Heart left ventricle (tissue), 13 donors: ENCODE measurements around the gene SLC7A6.

Experiments
- CTCF ChIP-seq, 12 donors: fragments of 200-600 bp; sonication (generic) in 4 of 12; IDR thresholded peaks; one replicate each; pipeline versions ENCODE4 v1.5.0 to v1.8.0; 2018 to 2022; ENCODE audit warnings: antibody characterized with exemption in 12 of 12, mild to moderate bottlenecking in 5 of 12
- POLR2A ChIP-seq, 2 donors: fragments of 450-650 bp; IDR thresholded peaks; one replicate each; pipeline ENCODE4 v1.6.1; 2017; ENCODE audit warnings: antibody characterized with exemption in 2 of 2, mild to moderate bottlenecking in 2 of 2, moderate library complexity in 2 of 2
- donor health status: ischemic (EF 13 %, LVEDD 7.1; RV severe dilation, severe dysfunction).
- donor health status: DM: no; HTN: yes; CAD: no.
- donor health status: DM: no; HTN: no; CAD: no.
- donor health status: ischemic (EF 25% LVEDD 6.9; RV normal size, moderate dysfunction).
- donor health status: ischemic (EF 25% LVEDD 5.7; RV mildly dilated, moderate dysfunction).
- donor health status: ischemic (EF 35%, LVEDD 5.7; RV mildly dilated, moderate dysfunction).
- donor health status: nonischemic (EF 11% LVEDD 7.7; RV severe dilation, severe dysfunction).
- donor health status: DM: yes; HTN: yes; CAD: no.
- donor health status: PGD.
- donor health status: ischemic (EF 29% LVEDD 5.4; RV normal size, mild dysfunction).
- donor health status: nonischemic (EF 23%, LVEDD 6.1; RV moderate dilation, normal function).

GRCh38 chr16:68335175-68335574 is 70.8 kb downstream of the SLC7A6 start:
- TF ChIP-seq CTCF (IDR thresholded peaks at IDR 0.05) (no peak), POLR2A (IDR thresholded peaks at IDR 0.05) (no peak)
